NCI-H2171 (cell line): ENCODE data around the gene VDAC2.

Source experiments
- DNase-seq: peaks from one replicate; lab custom pipeline; 2025; lab: John Stamatoyannopoulos, UW

Gene VDAC2

GRCh38 chr10:75230600-75231038 lies 20.0 kb downstream of the VDAC2 start:
- DNase-seq = peak; percentile 32

GRCh38 chr10:75231672-75232581 lies 21.3 kb downstream of the VDAC2 start:
- DNase-seq = no peak

DNA sequence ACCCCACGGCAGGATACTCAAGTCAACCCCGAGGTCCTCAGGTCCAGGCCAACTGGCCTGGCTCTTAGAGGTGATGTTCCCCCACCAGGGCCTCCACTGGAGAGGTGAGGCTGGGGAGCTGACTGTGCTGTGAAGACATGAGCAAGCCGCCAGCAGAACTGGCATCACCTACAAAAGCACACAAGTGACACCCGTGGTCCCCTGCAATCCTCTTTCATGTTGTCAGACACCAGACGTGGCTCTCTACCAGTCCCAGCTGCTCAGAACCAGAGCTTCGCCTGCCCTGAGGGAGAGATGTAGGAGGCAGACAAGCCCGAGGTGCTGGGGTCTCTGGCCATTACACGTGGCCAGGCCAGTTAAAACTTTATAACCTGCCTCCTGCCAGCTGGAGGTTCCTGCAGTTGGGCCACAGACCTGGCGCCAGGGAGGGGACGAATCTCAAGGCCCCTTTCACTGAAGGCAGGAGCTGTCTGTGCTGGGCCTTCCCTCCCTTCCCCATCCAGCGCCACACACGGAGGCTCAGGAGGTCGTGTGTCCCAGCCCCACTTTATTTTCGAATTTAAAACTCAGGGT lies 22.9 kb downstream of the VDAC2 start:
- peak; percentile 30 for DNase-seq

DNA sequence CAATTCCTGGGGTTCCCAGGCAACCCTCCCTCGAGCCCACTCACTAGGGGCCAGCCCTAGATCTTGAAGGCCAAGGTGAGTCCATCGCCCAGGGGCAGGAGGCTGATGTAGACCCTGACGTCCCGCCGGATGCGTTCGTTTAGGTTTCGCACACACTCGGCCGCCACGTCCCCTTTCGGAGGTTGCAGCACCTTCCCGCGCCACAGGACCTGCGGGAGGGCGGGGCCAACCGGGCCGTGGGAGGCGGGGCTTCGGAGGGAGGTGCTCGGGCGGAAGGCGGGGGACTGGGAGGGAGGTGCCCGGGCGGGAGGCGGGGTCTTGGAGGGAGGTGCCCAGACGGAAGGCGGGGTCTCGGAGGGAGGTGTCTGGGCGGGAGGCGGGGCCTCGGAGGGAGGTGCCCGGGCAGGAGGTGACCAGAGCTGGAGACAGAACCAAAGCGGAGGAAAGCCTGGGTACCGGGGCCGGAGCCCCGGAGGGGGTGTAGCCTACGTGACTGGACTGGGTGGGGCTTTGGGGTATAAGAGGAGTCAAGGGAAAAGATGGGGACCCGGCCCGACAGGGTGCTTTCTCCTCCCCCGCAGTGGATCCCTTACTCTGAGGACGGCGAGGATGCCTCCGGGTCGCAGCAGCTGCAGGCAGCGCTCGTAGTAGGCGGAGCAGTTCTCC lies 23.6 kb downstream of the VDAC2 start:
- DNase-seq = peak; percentile 88

GRCh38 chr10:75234683-75235374 lies 24.2 kb downstream of the VDAC2 start:
- no peak for DNase-seq

DNA sequence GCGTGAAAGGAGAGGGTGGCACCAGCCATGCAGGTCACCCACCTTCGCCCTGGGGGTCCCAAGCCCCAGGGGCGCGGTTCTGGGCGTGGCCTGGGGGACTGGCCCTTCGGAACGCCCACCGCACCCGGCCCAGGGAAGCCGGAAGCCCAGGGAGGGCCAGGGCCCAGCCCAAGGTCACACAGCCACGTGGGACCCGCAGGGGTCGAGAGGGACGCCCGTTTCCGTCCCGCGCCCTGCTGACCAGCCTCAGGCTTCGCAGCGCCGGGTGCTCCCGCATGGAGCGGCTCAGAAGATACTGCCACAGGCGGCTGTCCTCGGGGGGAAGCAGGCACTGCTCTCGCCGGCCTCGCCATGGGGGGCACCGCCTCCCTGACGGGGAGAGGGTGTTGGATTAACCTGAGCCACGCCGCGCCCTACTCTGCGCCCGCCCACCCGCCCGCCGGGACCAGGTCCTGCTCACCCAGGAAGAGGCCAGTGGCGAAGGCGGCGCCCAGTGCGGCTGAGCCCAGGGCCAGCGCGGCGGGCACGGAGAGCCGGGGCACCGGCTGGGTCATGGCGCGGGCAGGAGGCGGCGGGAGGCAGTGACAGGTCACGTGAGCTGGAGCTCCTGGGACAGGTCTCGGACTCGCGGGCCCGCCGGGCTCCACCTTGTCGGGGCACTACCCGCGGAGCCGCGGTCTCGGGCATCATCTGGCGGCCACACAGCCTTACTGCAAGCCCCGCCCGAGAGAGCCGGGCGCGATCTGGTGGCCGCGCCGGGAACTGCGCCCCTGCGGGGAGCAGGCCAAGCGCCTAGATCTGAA lies 25.0 kb downstream of the VDAC2 start, which contains the start of gene COMTD1:
COMTD1 (minus strand) TSS at position 583 of the 803 bp plus-strand sequence; CDS start at position 554, 29 bp downstream.
- peak; percentile 82 for DNase-seq

DNA sequence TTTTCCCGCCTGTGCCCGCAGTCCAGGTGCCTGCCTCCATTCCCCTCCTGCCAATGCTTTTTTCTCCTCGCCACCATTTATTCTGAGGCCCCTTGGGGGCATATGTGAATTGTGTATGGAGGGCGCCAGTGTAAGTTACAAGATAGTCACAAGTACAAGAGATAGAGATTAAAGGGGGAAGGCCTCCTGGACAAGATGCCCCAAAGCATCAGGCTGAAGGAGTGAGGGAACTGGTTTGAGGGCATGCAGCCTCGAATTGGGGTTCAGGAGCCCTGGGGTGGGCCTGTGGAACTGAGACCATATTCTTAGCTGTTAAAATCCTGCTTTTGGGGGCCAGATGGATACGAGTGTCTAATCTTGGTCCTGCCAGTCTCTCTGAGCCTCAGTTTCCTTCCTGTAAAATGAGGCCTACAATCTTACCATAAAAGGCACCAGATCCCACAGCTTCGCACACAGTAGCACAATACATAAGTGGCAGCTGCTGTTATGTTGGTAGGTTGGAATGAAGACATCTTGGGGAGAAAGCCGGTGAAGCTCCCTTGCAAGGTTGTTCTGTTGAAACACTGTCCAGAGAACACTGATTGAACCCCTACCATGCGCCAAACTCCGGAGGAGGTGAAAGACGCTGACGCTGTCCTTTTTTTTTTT lies 25.7 kb downstream of the VDAC2 start:
- DNase-seq = no peak

GRCh38 chr10:75238182-75239095 lies 27.8 kb downstream of the VDAC2 start:
- DNase-seq = no peak

GRCh38 chr10:75239096-75239790 lies 28.6 kb downstream of the VDAC2 start:
- DNase-seq = no peak

- DNase-seq = no peak
Measured at GRCh38 chr10:75240329-75241076, 29.9 kb downstream of the VDAC2 start.

- no peak for DNase-seq
Measured at GRCh38 chr10:75243426-75243825, 32.8 kb downstream of the VDAC2 start.

DNA sequence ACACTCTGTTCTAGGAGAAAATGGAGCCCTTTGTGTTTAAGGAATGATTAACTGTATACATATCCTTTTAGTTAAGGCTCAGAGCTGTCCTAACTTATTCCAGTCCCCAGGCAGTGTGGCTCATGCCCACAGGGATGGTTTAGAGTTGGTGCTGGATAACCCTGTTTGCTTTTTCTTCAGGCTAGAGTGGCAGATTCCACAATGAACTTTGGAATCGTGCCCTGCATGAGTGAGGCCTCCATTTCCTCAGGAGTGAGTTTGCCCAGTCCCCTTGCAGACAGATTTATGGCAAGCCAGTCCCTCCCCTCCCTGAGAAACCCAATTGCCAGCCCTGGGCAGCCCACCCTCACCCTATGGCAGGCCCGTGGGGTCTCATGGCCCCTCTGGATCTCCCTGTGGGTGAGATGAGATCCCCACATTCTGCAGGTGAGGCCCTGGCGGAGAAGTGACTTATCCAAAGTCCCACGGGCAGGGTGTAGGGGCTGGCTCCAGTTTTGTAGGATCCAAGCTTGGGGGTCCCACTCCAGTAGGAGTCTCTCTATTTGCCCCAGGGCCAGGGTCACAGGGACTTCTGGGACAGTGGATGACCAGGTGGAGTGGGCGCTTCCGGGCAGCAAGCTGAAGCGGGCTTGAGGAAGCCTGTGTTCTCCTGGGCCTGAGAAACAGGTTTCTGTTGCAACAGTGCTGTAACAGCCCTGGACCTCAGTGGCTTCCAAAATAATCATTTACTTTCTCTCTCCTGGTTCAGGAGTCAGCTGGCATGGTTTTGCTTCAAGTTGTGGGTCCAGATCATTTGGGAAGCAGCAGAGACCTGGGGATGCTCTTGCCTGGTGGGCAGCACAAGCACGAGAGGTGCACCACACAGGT lies 34.1 kb downstream of the VDAC2 start:
- DNase-seq = no peak

GRCh38 chr10:75245354-75246250 lies 35.0 kb downstream of the VDAC2 start:
- DNase-seq = no peak

- no peak for DNase-seq
Measured at GRCh38 chr10:75246506-75246905, 35.9 kb downstream of the VDAC2 start.

GRCh38 chr10:75247797-75248196 lies 37.2 kb downstream of the VDAC2 start:
- no peak for DNase-seq

DNA sequence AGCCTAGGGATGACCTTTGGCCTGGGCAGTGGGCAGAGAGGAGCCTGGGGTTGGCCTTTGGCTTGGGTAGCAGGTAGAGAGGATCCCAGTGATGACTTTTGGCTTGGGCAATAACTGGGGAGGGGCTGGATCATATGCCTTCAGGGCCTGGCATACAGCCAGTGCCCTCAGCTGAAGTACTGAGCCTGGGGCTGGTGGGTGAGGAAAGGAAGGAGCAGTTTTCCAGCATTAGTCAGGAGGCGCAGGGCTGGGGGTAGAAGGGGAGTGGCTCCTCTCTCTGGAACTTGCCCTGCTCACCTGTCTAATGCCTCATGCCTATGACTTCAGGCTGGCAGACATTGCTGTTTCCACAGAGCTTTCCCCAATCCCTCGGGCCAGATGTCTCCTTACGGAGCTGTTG lies 40.3 kb downstream of the VDAC2 start:
- DNase-seq = no peak
